Gastroesophageal sphincter (tissue), 3 donors: ENCODE results near the gene SUCLG2.

Experiments used
- POLR2A ChIP-seq, 2 donors: fragments of 450-650 bp; IDR thresholded peaks; one replicate each; pipeline ENCODE4 v1.6.1; 2017; ENCODE audit warnings: antibody characterized with exemption in 2 of 2, mild to moderate bottlenecking in 2 of 2, moderate library complexity in 1 of 2
- TF ChIP-seq, protein P1 (sequence below), 4 experiments: fragments of 200-600 bp in 2 of 4; fragments of 450-650 bp in 2 of 4; sonication (generic) in 1 of 4; IDR thresholded peaks; one replicate each; pipeline ENCODE4 v1.5.1; 2017 to 2019; ENCODE audit warnings: antibody characterized with exemption in 4 of 4, mild to moderate bottlenecking in 2 of 4, moderate library complexity in 2 of 4

GRCh38 chr3:67683522-67683921 lies 29.1 kb upstream of the SUCLG2 start:
- TF ChIP-seq, protein P1, sequence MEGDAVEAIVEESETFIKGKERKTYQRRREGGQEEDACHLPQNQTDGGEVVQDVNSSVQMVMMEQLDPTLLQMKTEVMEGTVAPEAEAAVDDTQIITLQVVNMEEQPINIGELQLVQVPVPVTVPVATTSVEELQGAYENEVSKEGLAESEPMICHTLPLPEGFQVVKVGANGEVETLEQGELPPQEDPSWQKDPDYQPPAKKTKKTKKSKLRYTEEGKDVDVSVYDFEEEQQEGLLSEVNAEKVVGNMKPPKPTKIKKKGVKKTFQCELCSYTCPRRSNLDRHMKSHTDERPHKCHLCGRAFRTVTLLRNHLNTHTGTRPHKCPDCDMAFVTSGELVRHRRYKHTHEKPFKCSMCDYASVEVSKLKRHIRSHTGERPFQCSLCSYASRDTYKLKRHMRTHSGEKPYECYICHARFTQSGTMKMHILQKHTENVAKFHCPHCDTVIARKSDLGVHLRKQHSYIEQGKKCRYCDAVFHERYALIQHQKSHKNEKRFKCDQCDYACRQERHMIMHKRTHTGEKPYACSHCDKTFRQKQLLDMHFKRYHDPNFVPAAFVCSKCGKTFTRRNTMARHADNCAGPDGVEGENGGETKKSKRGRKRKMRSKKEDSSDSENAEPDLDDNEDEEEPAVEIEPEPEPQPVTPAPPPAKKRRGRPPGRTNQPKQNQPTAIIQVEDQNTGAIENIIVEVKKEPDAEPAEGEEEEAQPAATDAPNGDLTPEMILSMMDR (IDR thresholded peaks at IDR 0.05), result no peak
- TF ChIP-seq POLR2A (IDR thresholded peaks at IDR 0.05), result no peak
